Measurements from ENCODE around the gene HNRNPC.

DNA sequence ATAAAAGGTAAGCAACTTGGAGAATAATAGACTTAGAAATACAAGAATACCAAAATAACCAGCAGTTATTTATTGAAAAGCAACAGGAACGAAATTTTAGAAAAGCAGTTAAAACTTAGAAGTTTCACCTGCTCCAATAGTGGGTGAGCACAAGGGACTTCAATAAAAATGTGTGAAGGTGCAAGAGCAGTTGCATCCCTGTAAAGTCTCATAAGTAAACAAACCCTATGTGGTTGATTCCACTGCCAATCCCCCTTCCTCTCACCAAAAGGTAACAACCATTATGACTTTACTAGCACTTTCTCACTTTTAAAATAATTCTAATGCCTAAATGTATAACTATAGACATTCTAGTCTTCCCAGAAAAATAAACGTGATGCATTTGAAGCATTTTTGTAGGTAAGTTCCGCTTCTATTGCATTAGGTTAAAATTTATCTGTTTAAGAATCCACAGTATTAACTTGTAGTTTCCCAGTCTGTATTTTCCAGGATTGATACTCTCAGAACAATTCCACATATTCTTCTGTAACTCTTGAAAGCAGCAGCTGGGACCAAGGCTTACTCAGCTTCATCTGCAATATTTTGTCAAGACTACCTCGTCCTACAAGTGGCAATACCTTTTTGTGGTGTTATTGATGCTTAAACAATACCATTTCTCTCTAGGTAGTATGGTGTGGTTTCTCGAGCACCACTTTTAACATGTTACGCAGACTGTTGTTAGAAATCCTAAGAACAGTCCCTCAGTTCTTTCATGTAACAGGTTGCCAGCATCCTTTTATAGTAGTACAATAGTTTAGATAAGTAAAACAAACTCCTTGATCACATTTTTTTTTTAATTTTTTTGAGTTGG is 32.1 kb downstream of the HNRNPC start:
- TF ChIP-seq, protein P1, sequence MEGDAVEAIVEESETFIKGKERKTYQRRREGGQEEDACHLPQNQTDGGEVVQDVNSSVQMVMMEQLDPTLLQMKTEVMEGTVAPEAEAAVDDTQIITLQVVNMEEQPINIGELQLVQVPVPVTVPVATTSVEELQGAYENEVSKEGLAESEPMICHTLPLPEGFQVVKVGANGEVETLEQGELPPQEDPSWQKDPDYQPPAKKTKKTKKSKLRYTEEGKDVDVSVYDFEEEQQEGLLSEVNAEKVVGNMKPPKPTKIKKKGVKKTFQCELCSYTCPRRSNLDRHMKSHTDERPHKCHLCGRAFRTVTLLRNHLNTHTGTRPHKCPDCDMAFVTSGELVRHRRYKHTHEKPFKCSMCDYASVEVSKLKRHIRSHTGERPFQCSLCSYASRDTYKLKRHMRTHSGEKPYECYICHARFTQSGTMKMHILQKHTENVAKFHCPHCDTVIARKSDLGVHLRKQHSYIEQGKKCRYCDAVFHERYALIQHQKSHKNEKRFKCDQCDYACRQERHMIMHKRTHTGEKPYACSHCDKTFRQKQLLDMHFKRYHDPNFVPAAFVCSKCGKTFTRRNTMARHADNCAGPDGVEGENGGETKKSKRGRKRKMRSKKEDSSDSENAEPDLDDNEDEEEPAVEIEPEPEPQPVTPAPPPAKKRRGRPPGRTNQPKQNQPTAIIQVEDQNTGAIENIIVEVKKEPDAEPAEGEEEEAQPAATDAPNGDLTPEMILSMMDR (conservative IDR thresholded peaks at IDR 0.05), result no peak
- no peak for TF ChIP-seq ZFX (IDR thresholded peaks at IDR 0.05)
